Fibroblast of skin of left quadriceps (primary cell): Measurements from ENCODE around the gene SLC18B1.

ENCODE experiments used
- DNase-seq, 2 experiments: peaks; one replicate each; pipeline ENCODE4 v3.0.0-alpha.2; 2013; ENCODE audit warnings: low read depth in 2 of 2

The SLC18B1 gene

DNA sequence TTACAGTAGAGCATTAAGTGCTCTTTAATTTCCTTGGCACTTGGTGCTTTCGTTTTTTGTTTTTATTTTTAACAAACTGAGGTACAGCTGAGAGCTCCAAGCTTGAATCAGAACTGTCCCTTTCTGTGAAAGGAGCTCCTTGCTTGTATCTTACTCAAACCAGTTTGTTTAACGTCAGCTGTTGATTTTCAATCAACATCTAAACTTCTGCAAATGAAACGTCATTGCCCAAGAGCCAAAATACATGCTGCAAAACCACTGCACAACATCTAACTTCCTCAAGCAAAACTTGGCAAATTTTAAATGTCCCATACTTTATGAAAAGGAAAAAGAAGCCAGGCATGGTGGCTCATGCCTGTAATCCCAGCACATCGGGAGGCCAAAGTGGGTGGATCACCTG lies 55.9 kb downstream of the SLC18B1 start:
- DNase-seq: no peak

DNA sequence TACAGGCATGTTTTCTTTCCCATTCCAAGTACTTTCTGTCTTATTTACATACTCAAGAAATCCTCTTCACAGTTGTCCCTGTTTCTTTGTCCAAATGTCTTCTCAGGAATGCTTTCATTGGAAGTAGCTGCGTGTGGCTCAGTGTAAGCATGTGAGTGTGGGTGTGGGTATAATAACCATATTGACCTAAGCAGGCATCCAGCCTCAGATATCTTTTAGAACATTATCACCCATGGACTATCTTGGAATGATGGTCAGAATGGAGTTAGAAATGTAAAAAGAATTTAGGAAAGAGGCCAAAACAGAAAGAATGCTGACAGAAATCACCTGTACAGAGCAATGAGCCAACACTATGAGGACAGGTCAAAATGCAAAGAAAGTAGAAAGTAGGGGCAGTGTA lies 57.2 kb downstream of the SLC18B1 start:
- no peak for DNase-seq

- DNase-seq: no peak
Observed at GRCh38 chr6:132736239-132736638, 62.2 kb downstream of the SLC18B1 start.

DNA sequence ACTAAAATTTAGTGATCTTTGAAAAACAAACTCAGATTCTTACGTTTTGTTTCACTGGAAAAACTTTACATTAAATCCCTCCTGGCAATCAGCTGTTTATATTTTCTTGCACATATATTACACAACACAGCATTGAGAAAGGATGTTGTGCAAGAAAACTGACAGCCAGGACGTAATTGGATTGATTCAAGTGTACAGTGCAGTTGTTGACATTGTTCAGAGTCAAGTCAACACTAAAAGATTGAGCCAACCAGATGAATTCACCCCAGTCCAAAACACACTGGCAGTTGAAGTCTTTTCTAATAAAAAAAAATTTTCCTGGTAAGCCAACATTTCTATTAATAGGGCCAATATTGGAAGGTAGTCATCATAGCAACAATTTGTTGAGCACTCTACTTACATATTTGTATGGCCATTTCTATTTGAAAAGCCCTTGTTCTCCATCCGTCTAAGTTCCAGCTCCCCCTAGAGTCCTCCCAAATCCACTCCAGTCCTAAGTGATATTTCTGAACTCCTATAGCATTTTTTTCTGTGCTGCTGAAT lies 63.7 kb downstream of the SLC18B1 start:
- no peak for DNase-seq

- DNase-seq: no peak
Observed at GRCh38 chr6:132733814-132734213, 64.6 kb downstream of the SLC18B1 start.

- no peak for DNase-seq
Observed at GRCh38 chr6:132733283-132733682, 65.2 kb downstream of the SLC18B1 start.

DNA sequence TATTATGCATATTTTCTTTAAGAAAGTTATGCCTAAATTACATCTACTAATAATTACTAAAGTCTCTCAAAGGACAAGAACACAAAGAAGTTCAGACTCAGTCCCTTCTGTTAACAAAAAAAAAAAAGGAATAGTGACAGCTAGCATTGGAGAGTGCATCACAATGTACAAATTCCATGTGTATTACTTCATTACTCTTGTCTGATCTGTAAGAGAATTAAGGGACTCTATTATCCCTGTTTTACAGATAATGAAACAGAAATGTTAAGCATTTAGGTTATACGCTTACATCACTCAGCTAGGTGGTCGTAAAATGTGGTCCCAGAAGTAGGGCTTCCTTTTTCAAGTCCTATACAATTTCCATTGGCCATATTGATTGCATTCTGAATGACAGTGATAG lies 67.4 kb downstream of the SLC18B1 start:
- no peak for DNase-seq

DNA sequence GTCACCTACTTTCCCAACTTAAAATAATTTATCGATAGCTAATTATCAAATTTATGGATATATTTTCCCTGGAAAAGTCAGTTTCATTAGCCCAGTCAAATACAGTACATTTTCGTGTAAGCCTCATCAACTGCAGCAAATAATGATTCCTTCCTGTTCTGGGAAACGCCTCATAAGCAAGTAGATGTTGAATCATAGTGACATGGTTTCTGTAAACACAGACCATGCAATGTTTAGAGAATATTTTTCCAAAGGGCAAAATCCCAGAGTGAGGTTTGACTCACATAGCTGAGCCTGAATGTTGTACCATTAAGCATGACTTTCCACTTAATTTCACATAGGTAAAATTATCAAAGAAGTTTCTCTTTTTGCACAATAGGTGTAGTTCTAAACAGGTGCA lies 67.9 kb downstream of the SLC18B1 start:
- DNase-seq: no peak

- no peak for DNase-seq
Observed at GRCh38 chr6:132728616-132729015, 69.8 kb downstream of the SLC18B1 start.

- DNase-seq: no peak
Observed at GRCh38 chr6:132726608-132726975, 71.8 kb downstream of the SLC18B1 start.

GRCh38 chr6:132725947-132726607 lies 72.4 kb downstream of the SLC18B1 start:
- DNase-seq: no peak

GRCh38 chr6:132725471-132725870 lies 73.0 kb downstream of the SLC18B1 start:
- no peak for DNase-seq

DNA sequence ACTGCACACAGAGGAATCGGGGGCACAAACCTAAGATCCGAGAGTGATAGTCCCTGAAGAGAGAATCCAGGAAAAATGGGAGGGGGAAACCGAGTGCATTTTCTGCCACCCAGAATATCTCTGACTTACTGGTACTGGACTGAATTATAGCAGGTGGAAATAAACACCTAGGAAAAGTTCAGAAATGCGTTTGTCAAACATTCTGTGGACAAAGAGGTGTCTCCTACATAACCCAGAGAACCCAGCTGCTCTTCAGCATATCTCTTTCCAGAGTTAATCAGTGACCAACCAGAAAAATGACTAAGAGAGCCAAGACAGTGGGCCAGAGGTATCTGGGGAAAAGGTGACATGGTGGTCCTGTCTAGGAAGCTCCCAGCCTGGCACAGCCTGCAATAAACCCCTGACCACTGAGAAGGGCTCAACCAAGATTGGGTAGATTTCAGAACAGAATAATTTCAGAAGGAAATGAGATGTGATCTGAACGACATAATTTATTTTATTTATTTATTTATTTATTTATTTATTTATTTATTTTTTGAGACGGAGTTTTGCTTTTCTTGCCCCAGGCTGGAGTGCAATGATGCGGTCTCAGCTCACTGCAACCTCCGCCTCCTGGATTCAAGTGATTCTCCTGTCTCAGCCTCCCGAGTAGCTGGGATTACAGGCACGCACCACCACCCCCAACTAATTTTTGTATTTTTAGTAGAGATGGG lies 78.5 kb downstream of the SLC18B1 start:
- no peak for DNase-seq
